GM18502 (cell line): ENCODE data around the gene RNF4.
"Not testable (repeated sequence)": the region's sequence is repeated elsewhere in the genome, so short reads cannot be mapped to it uniquely, and the experiment has no call there.

Source experiments
- ATAC-seq: cut with Tn5 transposase; IDR thresholded peaks from one replicate; pipeline ENCODE4 v1.9.1; 2021; ENCODE audit warnings: mild to moderate bottlenecking; ENCODE audit not compliant: unreplicated experiment, poor library complexity

Gene RNF4

GRCh38 chr4:2451821-2452785, 16.8 kb upstream of the RNF4 start:
- no peak for ATAC-seq

GRCh38 chr4:2457481-2458295, 11.2 kb upstream of the RNF4 start:
- no peak for ATAC-seq

- no peak for ATAC-seq
Observed at GRCh38 chr4:2458546-2459491, 10.1 kb upstream of the RNF4 start.

- ATAC-seq: no peak
Observed at GRCh38 chr4:2459589-2460349, 9.1 kb upstream of the RNF4 start.

GRCh38 chr4:2461246-2461960, 7.5 kb upstream of the RNF4 start:
- ATAC-seq: no peak

- peak; percentile 91 for ATAC-seq
Observed at GRCh38 chr4:2462218-2462991, 6.5 kb upstream of the RNF4 start.

GRCh38 chr4:2462992-2463762, 5.7 kb upstream of the RNF4 start:
- ATAC-seq: no peak

GRCh38 chr4:2465032-2465431, 3.9 kb upstream of the RNF4 start:
- ATAC-seq: no peak

- not testable (repeated sequence) for ATAC-seq
Observed at GRCh38 chr4:2465544-2465943, 3.4 kb upstream of the RNF4 start.

GRCh38 chr4:2469192-2469984, 482 bp downstream of the RNF4 start:
- ATAC-seq: peak; percentile 49

GRCh38 chr4:2470791-2471190, 1.9 kb downstream of the RNF4 start:
- no peak for ATAC-seq

GRCh38 chr4:2472187-2472586, 3.3 kb downstream of the RNF4 start:
- ATAC-seq: no peak

GRCh38 chr4:2478229-2478628, 9.3 kb downstream of the RNF4 start:
- no peak for ATAC-seq

GRCh38 chr4:2480649-2481048, 11.7 kb downstream of the RNF4 start:
- ATAC-seq: no peak

GRCh38 chr4:2482192-2482591, 13.3 kb downstream of the RNF4 start:
- ATAC-seq: no peak

- ATAC-seq: peak; percentile 47
Observed at GRCh38 chr4:2482693-2483092, 13.8 kb downstream of the RNF4 start.

- ATAC-seq: no peak
Observed at GRCh38 chr4:2483237-2483636, 14.3 kb downstream of the RNF4 start.
